ENCODE measurements around the gene MGA.
A peak's percentile ranks its signal among the peaks of the same experiment; 100 is the strongest.
"Not testable (repeated sequence)": the region's sequence is repeated elsewhere in the genome, so short reads cannot be mapped to it uniquely, and the experiment has no call there.

The MGA gene

GRCh38 chr15:41727143-41727542 is 66.9 kb downstream of the MGA start:
- DNase-seq = no peak

DNA sequence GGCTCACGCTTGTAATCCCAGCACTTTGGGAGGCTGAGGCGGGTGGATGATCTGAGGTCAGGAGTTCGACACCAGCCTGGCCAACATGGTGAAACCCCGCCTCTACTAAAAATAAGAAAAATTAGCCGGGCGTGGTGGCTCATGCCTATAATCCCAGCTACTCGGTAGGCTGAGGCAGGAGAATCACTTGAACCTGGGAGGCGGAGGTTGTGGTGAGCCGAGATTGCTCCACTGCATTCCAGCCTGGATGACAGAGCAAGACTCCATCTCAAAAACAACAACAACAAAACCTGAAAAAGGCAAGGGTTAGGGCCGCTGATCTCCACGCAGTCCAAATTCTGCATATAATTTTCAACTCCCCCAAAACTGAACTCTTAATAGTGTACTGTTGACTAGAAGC is 67.9 kb downstream of the MGA start:
- not testable (repeated sequence) for DNase-seq

GRCh38 chr15:41730543-41730942 is 70.3 kb downstream of the MGA start:
- no peak for DNase-seq

- no peak for DNase-seq
These were observed 72.3 kb downstream of the MGA start for GRCh38 chr15:41732483-41732882.

GRCh38 chr15:41734079-41734478 is 73.9 kb downstream of the MGA start:
- no peak for DNase-seq

DNA sequence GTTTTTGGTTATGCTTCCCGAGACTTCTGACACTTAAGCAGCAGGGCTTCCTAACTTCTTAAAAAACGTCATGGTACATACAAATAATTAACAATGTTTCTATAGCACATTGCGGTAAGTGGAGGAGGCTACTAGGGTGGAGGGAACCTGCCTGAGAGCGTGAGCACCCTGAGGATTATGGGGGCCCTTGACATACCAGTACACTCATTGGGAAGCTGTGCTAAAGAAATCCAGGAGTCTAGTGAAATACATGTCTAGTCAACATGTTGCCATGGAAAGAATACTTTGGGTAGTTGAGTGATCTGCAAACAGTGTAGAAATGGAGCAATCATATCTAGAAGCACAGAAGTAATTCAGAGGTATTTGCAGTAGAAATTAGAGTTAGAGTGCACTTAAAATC is 74.8 kb downstream of the MGA start:
- DNase-seq = no peak

DNA sequence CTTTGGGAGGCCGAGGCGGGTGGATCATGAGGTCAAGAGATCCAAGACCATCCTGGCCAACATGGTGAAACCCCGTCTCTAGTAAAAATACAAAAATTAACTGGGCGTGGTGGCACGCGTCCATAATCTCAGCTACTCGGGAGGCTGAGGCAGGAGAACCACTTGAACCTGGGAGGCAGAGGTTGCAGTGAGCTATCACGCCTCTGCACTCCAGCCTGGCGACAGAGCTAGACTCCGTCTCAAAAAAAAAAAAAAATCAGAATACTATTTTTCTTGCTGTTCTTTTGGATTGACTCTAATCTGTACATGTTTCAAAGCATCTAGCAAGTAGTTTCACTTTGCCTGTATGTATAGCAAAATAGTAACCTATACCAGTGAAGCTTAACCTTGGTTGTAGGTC is 75.3 kb downstream of the MGA start:
- not testable (repeated sequence) for DNase-seq

DNA sequence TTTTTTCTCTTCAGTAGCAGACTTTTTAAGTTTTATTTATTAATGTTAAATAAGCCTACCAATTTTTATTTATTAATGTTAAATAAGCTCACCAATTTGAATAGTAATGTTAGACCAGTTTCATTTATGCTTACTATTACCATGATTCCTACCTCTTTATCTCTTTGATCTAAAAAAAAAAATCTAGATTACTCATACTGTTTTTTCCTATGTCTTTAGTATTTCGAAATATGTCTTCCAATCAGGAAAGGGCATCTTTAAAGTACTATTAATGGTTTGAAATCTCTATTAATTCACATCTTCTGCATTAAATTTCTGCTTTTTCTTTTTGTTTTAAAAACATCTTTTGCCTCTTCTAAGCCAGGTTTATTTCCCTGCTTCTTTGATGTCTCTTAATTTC is 86.6 kb downstream of the MGA start:
- DNase-seq = no peak

DNA sequence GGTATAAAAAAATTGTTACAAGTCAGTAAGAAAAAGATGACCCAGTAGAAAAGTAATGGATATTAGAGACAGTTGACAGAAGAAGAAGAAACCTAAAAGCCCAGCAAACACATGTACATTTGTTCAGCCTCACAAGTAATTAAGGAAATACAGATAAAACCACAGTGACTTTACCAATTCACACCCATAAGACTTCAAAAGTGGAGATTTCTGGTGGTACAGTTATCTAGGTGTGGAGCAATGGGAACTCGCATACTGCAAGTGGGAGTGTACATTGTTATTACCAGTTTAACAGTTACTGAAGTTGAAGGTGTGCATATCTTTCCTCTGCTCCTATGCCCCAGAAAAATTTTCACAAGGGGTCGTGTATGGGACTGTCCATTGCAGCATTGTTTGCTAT is 96.0 kb downstream of the MGA start:
- no peak for DNase-seq

GRCh38 chr15:41772720-41773331 is 112.6 kb downstream of the MGA start:
- DNase-seq = peak; percentile 23 to 29

DNA sequence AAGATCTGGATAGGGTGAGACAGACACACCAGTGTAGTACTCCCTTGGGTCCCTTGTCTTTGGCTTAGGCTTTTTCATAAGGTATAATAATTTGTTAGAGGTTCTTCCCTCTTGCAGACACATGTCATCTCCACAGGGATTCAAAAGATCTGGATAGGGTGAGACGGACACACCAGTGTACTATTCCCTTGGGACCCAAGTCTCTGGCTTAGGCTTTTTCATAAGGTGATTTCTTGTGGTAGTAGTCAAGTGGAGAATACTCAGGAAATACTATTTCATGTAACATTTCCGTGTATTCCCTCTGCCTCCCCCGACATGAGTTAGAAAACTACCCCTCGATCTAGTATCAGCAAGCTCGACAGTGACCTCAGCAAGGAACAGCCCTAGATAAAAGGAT is 113.1 kb downstream of the MGA start:
- no peak for DNase-seq

DNA sequence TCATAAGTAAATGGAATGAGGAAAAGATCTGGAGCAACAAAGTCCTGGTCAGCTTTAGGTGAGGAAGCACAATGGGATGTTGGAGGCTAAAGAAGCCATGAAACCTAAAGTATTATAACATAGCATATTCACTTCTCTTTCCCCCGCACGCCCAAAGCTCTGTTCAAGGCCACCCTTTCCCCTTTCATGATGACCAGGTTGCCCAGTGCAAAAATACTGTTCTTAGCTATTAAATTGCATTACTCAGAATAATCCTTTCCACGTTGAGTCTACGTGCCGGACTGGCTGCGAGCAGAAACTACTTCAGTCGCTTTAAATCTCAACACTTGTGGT is 113.5 kb downstream of the MGA start:
- DNase-seq = no peak

DNA sequence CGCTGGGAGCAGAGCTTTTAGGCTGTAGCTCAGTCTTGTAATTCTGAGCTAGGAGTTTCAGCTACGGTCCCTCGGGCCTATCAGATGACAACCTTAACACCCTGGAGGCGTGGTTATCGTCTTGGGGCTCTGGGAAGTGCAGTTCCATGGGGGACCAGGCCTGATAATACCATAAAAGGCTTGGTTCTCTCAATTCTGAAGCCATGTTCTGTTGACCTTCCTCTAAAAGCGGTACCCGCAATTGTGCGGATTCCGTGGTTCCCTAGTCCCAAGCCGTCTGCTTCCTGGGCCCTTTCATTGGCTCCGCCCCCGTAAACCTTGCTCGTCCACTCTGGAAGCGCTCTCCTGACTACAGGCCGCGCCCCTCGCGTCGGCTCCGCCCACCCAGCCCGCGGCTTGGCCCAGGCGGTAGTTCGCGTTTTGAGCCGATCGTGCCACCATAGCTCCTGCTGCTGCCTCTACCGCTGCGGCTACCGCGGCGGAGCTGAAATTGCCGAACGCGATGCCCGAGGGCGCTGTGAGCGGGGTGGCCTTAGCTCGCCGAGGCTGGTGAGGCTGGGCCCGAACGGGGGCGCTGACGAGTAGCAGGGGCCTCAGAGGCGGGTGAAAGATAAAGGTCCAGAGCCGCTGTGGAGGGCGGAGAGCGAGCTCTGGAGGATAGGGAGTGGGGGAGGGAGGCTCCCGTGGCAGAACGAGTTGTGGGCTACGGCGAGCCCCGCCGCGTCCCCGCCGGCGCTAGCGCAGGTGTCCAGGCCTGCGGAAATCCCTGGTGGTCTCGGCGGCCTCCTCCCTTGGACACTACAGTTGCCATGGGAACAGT is 114.1 kb downstream of the MGA start, which contains the start of gene MAPKBP1:
MAPKBP1 (plus strand) TSS at position 423 of the 820 bp plus-strand sequence. CDS start 792 bp downstream, outside the sequence.
- peak; percentile 94 to 95 for DNase-seq

- DNase-seq = no peak
These were observed 114.7 kb downstream of the MGA start for GRCh38 chr15:41774882-41775417.

- no peak for DNase-seq
These were observed 115.4 kb downstream of the MGA start for GRCh38 chr15:41775651-41776050.

DNA sequence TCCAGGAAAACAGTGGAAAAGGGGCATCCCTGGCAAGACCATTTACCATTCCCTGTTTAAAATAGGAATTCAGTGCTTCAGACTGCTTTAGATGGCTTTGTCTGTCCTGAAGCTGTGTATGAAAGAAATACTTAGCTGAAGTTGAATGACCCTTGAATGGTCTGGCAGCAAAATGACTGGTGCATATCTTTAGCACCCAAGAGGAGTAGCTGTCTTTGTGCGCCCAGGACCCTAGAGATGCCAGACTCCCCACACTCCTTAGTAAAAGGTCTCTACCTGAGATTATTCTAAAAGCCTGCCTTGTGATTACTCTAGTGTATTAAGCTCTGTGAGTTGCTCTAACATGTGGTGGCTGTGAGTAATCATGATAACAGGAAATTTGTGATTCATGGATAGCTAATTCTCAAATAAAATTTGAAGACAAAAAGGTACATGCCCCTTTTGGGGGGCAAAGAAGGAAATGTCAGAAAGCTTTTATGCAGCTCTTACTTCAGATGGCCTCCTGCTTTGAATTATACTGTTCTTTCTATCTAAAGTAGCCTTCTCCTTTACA is 117.3 kb downstream of the MGA start:
- no peak for DNase-seq

DNA sequence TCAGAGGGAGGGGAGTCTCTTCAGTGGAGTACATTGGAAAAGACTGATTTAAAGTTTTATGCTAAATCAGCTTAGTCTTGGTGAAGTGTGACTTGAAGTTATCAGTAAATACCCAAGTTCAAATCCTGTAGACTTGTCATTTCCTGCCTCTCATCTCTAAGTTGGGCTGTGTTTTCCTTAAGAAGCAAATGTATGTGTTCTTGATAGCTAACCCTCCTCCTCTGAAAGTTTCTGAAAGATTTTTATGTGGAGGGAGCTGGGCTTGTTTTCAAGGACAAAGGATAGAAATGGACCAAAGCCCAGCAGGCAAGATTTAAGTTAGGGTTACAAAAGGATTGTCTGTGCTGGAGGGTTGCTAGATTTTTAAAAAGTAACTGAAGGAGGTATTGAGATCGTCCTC is 118.3 kb downstream of the MGA start:
- DNase-seq = no peak

DNA sequence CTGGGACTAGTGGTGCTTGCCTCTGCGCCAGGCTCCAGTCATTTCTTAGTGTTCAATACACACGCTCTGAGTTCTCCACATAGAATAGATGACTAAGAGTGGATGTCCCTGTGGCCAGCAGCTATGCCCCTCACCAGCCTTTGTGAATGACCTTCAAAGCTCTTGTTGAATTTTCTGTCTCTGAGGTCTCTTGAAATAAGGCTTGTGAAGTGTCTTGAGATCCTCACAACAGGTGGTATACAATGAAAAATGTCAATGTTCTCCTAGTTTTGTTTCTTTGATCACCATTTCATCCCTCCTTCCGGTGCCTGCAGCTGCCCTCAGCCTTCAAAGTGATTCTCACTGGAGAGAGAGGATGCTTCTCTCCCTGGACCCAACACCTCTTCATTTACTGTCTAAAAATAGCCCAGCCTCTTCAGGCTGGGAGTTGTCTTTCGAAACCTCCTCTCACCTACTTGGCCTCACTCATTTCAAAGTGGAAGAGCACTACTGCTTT is 119.5 kb downstream of the MGA start:
- no peak for DNase-seq

DNA sequence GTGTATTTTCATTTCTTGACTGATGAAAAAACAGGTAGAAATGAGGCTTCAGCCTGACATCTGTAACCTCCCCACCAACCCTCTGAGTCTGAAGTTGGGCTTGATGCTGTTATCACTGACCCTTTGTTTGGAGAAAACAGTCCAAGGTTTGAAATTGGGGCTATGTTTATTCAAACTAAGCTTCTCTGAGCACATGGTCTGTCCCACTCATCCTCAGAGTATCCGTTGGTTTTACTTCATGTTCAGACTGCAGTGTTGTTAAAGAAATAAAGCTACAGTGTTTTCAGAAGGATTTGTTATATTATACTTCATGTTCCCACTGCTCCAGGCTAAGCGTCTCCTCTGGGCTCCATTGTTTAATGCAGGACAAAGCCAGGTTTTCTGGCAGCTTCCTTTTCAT is 120.1 kb downstream of the MGA start:
- DNase-seq = no peak

DNA sequence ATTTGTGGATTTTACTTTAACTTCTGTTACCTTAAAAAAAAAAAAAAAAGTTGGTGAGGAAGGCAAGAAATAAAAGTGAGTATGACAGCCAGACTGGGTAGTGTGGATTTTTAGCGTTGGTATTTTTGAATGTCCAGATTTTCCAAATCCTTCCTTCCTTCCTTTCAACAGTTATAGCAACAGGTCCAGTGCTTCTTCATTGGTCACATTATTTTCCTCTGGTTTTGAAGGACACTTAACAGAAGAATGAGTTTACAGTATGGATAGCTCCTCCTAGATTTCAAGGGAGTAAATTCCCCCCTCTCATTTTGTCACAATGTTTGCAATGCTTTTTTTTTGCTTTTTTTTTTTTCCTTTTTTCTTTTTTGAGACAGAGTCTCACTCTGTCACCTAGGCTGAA is 120.5 kb downstream of the MGA start:
- no peak for DNase-seq

- DNase-seq = no peak
These were observed 122.4 kb downstream of the MGA start for GRCh38 chr15:41782371-41783282.

DNA sequence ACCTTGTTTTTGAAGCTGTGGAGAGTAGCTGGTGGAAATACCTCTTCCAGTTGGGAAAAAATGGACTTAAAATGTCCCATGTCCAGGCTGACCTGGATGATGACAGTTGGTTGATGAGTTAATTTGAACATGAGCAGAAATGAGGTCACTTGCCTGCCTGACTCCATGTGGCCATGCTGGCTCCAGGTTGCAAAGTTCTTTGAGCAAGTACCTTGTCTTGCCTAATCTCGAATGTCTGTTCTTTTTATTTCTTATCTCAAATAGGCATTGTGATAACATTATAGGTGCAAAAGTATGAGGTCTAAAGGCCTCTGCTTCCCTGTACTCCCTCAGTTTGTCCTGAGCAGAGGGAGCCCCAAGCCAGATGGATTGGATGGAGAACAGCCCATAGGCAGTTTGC is 123.1 kb downstream of the MGA start:
- DNase-seq = no peak

- no peak for DNase-seq
These were observed 128.1 kb downstream of the MGA start for GRCh38 chr15:41788262-41788661.
